ENCODE measurements around the gene GALNT13. TPM values are rescaled to one million over a fixed set of nuclear protein-coding genes. Genes with fewer than 3 reads are reported as not detected.

The GALNT13 gene
- total and polyA plus RNA-seq, 4 donors = not detected

DNA sequence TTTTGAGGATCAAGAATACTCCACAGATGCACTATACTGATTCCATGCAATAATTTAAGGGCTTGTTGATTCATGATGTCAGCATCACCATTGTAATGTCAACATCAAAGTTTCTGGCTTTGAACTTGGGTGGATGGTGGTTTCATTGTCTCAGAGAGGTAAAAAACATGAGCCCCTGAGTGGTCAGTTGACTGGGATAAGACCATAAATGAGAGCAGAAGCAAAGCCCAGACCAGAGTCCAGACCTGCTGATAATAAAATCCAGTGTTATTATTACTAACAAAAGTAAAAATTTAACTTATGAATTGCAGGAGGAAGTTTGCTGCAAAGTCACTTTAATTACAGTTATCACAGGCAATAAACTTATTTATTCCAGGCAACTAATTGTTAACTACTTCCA, 358.2 kb downstream of the GALNT13 start:
- no peaks in the 10 kb centered on the region for H3K27me3 ChIP-seq (ENCODE audit: control insufficient read depth in 4 of 4, insufficient read depth in 4 of 4, low read length in 3 of 4)
- H3K4me1 ChIP-seq (ENCODE audit: control insufficient read depth in 4 of 4, insufficient read depth in 4 of 4, low read length in 3 of 4) = no peaks in the 10 kb centered on the region
- H3K27ac ChIP-seq (ENCODE audit: low read depth in 1 of 2, low read length in 2 of 2) = no peak overlapping the region
- no peaks in the 10 kb centered on the region for H3K9me3 ChIP-seq (ENCODE audit: control insufficient read depth in 4 of 4, low read length in 3 of 4)
- TF ChIP-seq FOXA2 (IDR thresholded peaks at IDR 0.05) = no peak
- TF ChIP-seq EGR1 (IDR thresholded peaks at IDR 0.05; ENCODE audit: low read depth in 2 of 2) = no peak
- TF ChIP-seq, protein P1, sequence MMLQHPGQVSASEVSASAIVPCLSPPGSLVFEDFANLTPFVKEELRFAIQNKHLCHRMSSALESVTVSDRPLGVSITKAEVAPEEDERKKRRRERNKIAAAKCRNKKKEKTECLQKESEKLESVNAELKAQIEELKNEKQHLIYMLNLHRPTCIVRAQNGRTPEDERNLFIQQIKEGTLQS (IDR thresholded peaks at IDR 0.05) = no peak
- no peak for TF ChIP-seq ZBTB33 (IDR thresholded peaks at IDR 0.05)
- no peak for TF ChIP-seq HNF4A (conservative IDR thresholded peaks at IDR 0.05)
- TF ChIP-seq RAD21 (IDR thresholded peaks at IDR 0.05) = no peak
- no peak for TF ChIP-seq CTCF (IDR thresholded peaks at IDR 0.05; ENCODE audit: low read depth, low read length, missing input control)
- no peak for TF ChIP-seq MAX (IDR thresholded peaks at IDR 0.05)
- no peak for TF ChIP-seq TAF1 (conservative IDR thresholded peaks at IDR 0.05)
- no peak for TF ChIP-seq NR2F2 (IDR thresholded peaks at IDR 0.05)
- TF ChIP-seq FOXA1 (IDR thresholded peaks at IDR 0.05) = no peak
- TF ChIP-seq JUND (IDR thresholded peaks at IDR 0.05) = no peak
- no peak for TF ChIP-seq HNF4G (IDR thresholded peaks at IDR 0.05)
- no peak for TF ChIP-seq GABPA (IDR thresholded peaks at IDR 0.05 in 1 of 2, conservative IDR thresholded peaks at IDR 0.05 in 1 of 2)
- TF ChIP-seq, protein P2, sequence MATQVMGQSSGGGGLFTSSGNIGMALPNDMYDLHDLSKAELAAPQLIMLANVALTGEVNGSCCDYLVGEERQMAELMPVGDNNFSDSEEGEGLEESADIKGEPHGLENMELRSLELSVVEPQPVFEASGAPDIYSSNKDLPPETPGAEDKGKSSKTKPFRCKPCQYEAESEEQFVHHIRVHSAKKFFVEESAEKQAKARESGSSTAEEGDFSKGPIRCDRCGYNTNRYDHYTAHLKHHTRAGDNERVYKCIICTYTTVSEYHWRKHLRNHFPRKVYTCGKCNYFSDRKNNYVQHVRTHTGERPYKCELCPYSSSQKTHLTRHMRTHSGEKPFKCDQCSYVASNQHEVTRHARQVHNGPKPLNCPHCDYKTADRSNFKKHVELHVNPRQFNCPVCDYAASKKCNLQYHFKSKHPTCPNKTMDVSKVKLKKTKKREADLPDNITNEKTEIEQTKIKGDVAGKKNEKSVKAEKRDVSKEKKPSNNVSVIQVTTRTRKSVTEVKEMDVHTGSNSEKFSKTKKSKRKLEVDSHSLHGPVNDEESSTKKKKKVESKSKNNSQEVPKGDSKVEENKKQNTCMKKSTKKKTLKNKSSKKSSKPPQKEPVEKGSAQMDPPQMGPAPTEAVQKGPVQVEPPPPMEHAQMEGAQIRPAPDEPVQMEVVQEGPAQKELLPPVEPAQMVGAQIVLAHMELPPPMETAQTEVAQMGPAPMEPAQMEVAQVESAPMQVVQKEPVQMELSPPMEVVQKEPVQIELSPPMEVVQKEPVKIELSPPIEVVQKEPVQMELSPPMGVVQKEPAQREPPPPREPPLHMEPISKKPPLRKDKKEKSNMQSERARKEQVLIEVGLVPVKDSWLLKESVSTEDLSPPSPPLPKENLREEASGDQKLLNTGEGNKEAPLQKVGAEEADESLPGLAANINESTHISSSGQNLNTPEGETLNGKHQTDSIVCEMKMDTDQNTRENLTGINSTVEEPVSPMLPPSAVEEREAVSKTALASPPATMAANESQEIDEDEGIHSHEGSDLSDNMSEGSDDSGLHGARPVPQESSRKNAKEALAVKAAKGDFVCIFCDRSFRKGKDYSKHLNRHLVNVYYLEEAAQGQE (IDR thresholded peaks at IDR 0.05) = no peak
- no peak for TF ChIP-seq YY1 (IDR thresholded peaks at IDR 0.05)
- TF ChIP-seq SP1 (IDR thresholded peaks at IDR 0.05) = no peak
- H3K9ac ChIP-seq (ENCODE audit: low read depth in 1 of 2, low read length in 2 of 2) = no peak overlapping the region
- DNase-seq (ENCODE audit: low spot score) = no peak
- H3K4me3 ChIP-seq (ENCODE audit: low read depth in 1 of 3, low read length in 3 of 3) = no peak overlapping the region
- no peaks in the 10 kb centered on the region for H3K36me3 ChIP-seq (ENCODE audit: control insufficient read depth in 4 of 4, insufficient read depth in 3 of 4, low read depth in 1 of 4, low read length in 3 of 4)

GRCh38 chr2:154231021-154231420, 359.3 kb downstream of the GALNT13 start:
- Histone ChIP-seq H3K36me3 (ENCODE audit: control insufficient read depth in 4 of 4, insufficient read depth in 3 of 4, low read depth in 1 of 4, low read length in 3 of 4) (no peaks in the 10 kb centered on the region), H3K4me3 (ENCODE audit: low read depth in 1 of 3, low read length in 3 of 3) (no peak overlapping the region), H3K4me1 (ENCODE audit: control insufficient read depth in 4 of 4, insufficient read depth in 4 of 4, low read length in 3 of 4) (no peaks in the 10 kb centered on the region), H3K9ac (ENCODE audit: low read depth in 1 of 2, low read length in 2 of 2) (no peak overlapping the region), H3K27ac (ENCODE audit: low read depth in 1 of 2, low read length in 2 of 2) (no peak overlapping the region), H3K9me3 (ENCODE audit: control insufficient read depth in 4 of 4, low read length in 3 of 4) (no peaks in the 10 kb centered on the region), H3K27me3 (ENCODE audit: control insufficient read depth in 4 of 4, insufficient read depth in 4 of 4, low read length in 3 of 4) (no peaks in the 10 kb centered on the region)
- no peak for DNase-seq (ENCODE audit: low spot score)
- 30% methylated on average over 1 of the region's 1 CpG for WGBS
- TF ChIP-seq FOXA1 (IDR thresholded peaks at IDR 0.05) (no peak), RAD21 (IDR thresholded peaks at IDR 0.05) (no peak), ZBTB33 (IDR thresholded peaks at IDR 0.05) (no peak), YY1 (IDR thresholded peaks at IDR 0.05) (no peak)

All from liver (tissue), 9 donors.